ENCODE results near the gene NKG7.

GRCh38 chr19:51337861-51338562 lies 34.4 kb downstream of the NKG7 start:
- TF ChIP-seq CTCF (IDR thresholded peaks at IDR 0.05): no peak
- no peak for TF ChIP-seq POLR2A (IDR thresholded peaks at IDR 0.05)
- no peak for TF ChIP-seq POLR2AphosphoS5 (IDR thresholded peaks at IDR 0.05)

All from suprapubic skin (tissue), 4 donors.